OCI-LY3 (cell line): ENCODE results near the gene IGFBP4.

ENCODE experiments used
- EZH2phosphoT487 ChIP-seq: fragments of 200-600 bp; shearing (Covaris generic); IDR thresholded peaks from 2 replicates; pipeline ENCODE4 v1.6.1; 2018; ENCODE audit warnings: antibody characterized with exemption, mixed run types, low read depth
- TF ChIP-seq, protein P1 (sequence below): fragments of 200-600, 300-600 bp; sonication (generic); IDR thresholded peaks from 2 replicates; pipeline ENCODE4 v1.5.1; 2014; ENCODE audit warnings: antibody characterized with exemption, low read length, low read depth

DNA sequence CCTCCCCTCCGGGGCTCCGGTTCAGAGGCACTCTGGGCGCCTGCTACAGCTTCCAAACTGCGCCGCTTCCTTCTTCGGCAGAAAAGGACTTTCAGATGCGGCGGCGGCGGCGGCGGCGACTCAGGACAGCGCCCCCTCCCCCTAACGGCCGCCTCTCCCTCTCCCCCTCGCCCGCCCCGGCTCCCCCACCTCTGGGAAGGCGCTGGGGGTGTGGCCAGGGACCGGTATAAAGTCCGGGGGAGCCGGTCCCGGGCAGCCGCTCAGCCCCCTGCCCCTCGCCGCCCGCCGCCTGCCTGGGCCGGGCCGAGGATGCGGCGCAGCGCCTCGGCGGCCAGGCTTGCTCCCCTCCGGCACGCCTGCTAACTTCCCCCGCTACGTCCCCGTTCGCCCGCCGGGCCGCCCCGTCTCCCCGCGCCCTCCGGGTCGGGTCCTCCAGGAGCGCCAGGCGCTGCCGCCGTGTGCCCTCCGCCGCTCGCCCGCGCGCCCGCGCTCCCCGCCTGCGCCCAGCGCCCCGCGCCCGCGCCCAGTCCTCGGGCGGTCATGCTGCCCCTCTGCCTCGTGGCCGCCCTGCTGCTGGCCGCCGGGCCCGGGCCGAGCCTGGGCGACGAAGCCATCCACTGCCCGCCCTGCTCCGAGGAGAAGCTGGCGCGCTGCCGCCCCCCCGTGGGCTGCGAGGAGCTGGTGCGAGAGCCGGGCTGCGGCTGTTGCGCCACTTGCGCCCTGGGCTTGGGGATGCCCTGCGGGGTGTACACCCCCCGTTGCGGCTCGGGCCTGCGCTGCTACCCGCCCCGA, at the start of gene IGFBP4:
- TF ChIP-seq, protein P1, sequence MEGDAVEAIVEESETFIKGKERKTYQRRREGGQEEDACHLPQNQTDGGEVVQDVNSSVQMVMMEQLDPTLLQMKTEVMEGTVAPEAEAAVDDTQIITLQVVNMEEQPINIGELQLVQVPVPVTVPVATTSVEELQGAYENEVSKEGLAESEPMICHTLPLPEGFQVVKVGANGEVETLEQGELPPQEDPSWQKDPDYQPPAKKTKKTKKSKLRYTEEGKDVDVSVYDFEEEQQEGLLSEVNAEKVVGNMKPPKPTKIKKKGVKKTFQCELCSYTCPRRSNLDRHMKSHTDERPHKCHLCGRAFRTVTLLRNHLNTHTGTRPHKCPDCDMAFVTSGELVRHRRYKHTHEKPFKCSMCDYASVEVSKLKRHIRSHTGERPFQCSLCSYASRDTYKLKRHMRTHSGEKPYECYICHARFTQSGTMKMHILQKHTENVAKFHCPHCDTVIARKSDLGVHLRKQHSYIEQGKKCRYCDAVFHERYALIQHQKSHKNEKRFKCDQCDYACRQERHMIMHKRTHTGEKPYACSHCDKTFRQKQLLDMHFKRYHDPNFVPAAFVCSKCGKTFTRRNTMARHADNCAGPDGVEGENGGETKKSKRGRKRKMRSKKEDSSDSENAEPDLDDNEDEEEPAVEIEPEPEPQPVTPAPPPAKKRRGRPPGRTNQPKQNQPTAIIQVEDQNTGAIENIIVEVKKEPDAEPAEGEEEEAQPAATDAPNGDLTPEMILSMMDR, result peak; percentile 50
- no peak for TF ChIP-seq EZH2phosphoT487
